Esophagus squamous epithelium (tissue), 5 donors: ENCODE data around the gene TRABD2B. TPM values are rescaled to one million over a fixed set of nuclear protein-coding genes. Genes with fewer than 3 reads are reported as not detected.

ENCODE experiments used
- DNase-seq: peaks from one replicate; lab custom pipeline; 2025; lab: John Stamatoyannopoulos, UW
- H3K27ac ChIP-seq, 4 donors: fragments of 200-600 bp; sonication (generic); one replicate each; pipeline ENCODE4 v1.5.1; 2016 to 2019; ENCODE audit warnings: mild to moderate bottlenecking in 1 of 4
- H3K27me3 ChIP-seq, 4 donors: fragments of 200-600 bp; sonication (generic); 1 replicate in 3 of 4; 2 replicates in 1 of 4; pipeline versions ENCODE4 v1.5.1 to v1.6.0; 2017 to 2021; ENCODE audit warnings: antibody characterized with exemption in 1 of 4
- H3K36me3 ChIP-seq, 3 donors: fragments of 200-600 bp; sonication (generic); one replicate each; pipeline ENCODE4 v1.5.1; 2016 to 2019
- H3K4me1 ChIP-seq, 3 donors: fragments of 200-600 bp; sonication (generic); one replicate each; pipeline ENCODE4 v1.5.1; 2017 to 2019
- H3K4me3 ChIP-seq, 4 donors: fragments of 200-600 bp; sonication (generic); 1 replicate in 3 of 4; 2 replicates in 1 of 4; pipeline ENCODE4 v1.5.1; 2016 to 2019; ENCODE audit warnings: mild to moderate bottlenecking in 2 of 4, moderate library complexity in 1 of 4
- H3K9me3 ChIP-seq, 3 donors: fragments of 200-600 bp; sonication (generic); one replicate each; pipeline ENCODE4 v1.5.1; 2016 to 2019
- POLR2A ChIP-seq, 4 donors: fragments of 450-650 bp; IDR thresholded peaks; one replicate each; pipeline ENCODE4 v1.6.1; 2017; ENCODE audit warnings: antibody characterized with exemption in 4 of 4, mild to moderate bottlenecking in 4 of 4, moderate library complexity in 3 of 4
- WGBS, 2 donors: methylation state at CpG; one replicate each; pipeline ENCODE4 v1.1.5; 2018; 5-methylcytosine and 5-hydroxymethylcytosine counted together
- intact Hi-C: fragments of 100-400 bp; cut with DNase I; formaldehyde crosslinking; loops from one replicate; pipeline ENCODE4 v1.15.0; 2022
- total RNA-seq, 4 donors: library from RNA; depleted of rRNA; stranded (reverse); fragments of >200 nt; gene quantifications; one replicate each; pipeline ENCODE4 v1.1.0, GENCODE V29; 2016
- TF ChIP-seq, protein P1 (sequence below), 6 experiments: fragments of 450-650 bp in 4 of 6; fragments of 200-600 bp in 2 of 6; sonication (generic) in 2 of 6; IDR thresholded peaks; one replicate each; pipeline ENCODE4 v1.5.1; 2016 to 2019; ENCODE audit warnings: antibody characterized with exemption in 6 of 6, mild to moderate bottlenecking in 4 of 6, moderate library complexity in 4 of 6
- donor health status: DM: yes; HTN: yes; CAD: no.

The TRABD2B gene
- total RNA-seq, 4 donors from 2014 or later: 0.26 to 1.7 (median 0.50) TPM

DNA sequence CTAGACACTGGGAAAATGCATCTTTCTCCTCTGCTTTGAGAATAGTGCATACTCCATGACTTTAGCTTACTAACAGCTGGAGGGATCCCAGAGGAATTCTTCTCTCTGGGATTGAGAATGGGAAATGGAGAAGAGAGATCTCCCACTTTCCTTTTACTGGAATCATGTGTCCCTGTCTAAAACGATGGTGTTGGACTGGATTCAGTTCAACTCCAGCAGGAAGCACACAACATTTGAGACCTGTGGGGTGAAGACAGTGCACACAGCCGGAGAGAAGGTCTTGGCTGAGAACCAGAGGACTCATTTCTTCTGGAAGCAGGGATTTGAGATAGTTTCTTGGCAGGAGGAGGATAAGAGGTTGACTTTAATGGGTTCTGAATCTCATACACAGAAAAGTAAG lies 58.7 kb downstream of the TRABD2B start:
- Histone ChIP-seq H3K4me3 (no peak overlapping the region), H3K27ac (peak overlapping the region in 2 of 4 donors; percentile 29 to 43), H3K4me1 (peaks cover 3 to 54% (median 16%) of the 10 kb centered on the region in 3 donors), H3K27me3 (peaks cover 0 to 18% (median 0%) of the 10 kb centered on the region in 4 donors), H3K36me3 (no peaks in the 10 kb centered on the region), H3K9me3 (no peaks in the 10 kb centered on the region)
- WGBS, 2 donors: 18 to 23% methylated on average over 2 of the region's 2 CpGs
- DNase-seq: no peak
- intact Hi-C loops: no loop called here
- TF ChIP-seq, protein P1, sequence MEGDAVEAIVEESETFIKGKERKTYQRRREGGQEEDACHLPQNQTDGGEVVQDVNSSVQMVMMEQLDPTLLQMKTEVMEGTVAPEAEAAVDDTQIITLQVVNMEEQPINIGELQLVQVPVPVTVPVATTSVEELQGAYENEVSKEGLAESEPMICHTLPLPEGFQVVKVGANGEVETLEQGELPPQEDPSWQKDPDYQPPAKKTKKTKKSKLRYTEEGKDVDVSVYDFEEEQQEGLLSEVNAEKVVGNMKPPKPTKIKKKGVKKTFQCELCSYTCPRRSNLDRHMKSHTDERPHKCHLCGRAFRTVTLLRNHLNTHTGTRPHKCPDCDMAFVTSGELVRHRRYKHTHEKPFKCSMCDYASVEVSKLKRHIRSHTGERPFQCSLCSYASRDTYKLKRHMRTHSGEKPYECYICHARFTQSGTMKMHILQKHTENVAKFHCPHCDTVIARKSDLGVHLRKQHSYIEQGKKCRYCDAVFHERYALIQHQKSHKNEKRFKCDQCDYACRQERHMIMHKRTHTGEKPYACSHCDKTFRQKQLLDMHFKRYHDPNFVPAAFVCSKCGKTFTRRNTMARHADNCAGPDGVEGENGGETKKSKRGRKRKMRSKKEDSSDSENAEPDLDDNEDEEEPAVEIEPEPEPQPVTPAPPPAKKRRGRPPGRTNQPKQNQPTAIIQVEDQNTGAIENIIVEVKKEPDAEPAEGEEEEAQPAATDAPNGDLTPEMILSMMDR (IDR thresholded peaks at IDR 0.05): no peak
- no peak for TF ChIP-seq POLR2A (IDR thresholded peaks at IDR 0.05)

DNA sequence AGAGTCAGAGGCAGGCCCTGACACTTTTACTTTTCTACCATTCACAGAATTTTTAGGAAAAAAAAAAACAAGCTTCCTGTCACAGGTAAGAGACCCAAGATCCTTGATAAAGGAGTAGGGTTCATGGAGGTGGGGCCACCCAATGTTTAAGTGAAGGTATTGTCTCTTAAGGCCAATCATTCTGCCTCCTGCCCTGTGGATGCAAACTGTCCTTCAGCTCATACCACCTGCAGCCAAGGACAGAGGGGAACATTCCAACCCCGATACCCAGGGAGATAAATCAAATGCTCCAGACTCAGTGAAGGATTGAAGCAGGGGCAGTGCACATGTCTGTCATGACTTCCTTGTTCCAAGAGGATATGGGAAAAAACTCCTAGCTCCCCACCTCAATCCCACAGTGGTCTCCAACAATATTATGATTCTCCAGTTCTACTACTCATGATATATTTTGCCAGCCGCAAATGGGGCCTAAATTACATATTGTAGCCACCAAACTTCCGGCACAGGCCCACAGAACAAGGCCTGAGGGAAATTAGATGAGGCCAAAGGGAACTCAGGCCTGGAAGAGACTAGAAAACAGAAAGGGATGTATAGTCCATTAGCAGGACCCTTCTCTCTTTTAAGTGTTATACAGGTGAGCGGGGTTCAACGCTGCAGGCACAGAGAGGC lies 59.5 kb downstream of the TRABD2B start:
- peaks cover 0 to 18% (median 0%) of the 10 kb centered on the region in 4 donors for H3K27me3 ChIP-seq
- intact Hi-C loops: no loop called here
- TF ChIP-seq POLR2A (IDR thresholded peaks at IDR 0.05): no peak
- TF ChIP-seq, protein P1 (IDR thresholded peaks at IDR 0.05): no peak
- H3K4me3 ChIP-seq: no peak overlapping the region
- no peaks in the 10 kb centered on the region for H3K36me3 ChIP-seq
- H3K27ac ChIP-seq: peak overlapping the region in 2 of 4 donors; percentile 16 to 43
- no peak for DNase-seq
- H3K4me1 ChIP-seq: peaks cover 3 to 62% (median 16%) of the 10 kb centered on the region in 3 donors
- 86 to 90% methylated on average over 5 of the region's 5 CpGs for WGBS, 2 donors
- H3K9me3 ChIP-seq: no peaks in the 10 kb centered on the region

DNA sequence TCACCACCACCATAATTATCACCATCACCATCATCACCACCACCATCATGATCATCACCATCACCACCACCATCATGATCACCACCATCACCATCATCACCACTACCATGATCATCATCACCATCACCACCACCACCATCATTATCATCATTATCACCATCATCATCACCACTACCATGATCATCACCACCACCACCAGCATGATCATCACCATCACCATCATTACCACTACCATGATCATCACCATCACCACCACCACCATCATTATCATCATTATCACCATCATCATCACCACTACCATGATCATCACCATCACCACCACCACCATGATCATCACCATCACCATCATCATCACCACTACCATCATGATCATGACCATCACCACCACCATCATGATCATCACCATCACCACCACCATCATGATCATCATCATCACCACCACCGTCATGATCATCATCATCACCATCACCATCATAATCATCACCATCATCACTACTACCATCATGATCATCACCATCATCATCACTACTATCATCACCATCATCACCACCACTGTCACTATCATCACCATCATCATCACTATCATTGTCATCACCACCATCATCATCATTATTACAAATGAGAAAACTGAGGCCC lies 60.2 kb downstream of the TRABD2B start:
- Histone ChIP-seq H3K4me1 (peaks cover 3 to 58% (median 14%) of the 10 kb centered on the region in 3 donors), H3K27ac (no peak overlapping the region), H3K36me3 (no peaks in the 10 kb centered on the region), H3K27me3 (peaks cover 0 to 20% (median 0%) of the 10 kb centered on the region in 4 donors), H3K9me3 (no peaks in the 10 kb centered on the region), H3K4me3 (no peak overlapping the region)
- intact Hi-C loops: no loop called here
- no peak for TF ChIP-seq POLR2A (IDR thresholded peaks at IDR 0.05)
- TF ChIP-seq, protein P1 (IDR thresholded peaks at IDR 0.05): no peak
- WGBS, 2 donors: 91 to 94% methylated on average over 1 of the region's 1 CpG
- no peak for DNase-seq

DNA sequence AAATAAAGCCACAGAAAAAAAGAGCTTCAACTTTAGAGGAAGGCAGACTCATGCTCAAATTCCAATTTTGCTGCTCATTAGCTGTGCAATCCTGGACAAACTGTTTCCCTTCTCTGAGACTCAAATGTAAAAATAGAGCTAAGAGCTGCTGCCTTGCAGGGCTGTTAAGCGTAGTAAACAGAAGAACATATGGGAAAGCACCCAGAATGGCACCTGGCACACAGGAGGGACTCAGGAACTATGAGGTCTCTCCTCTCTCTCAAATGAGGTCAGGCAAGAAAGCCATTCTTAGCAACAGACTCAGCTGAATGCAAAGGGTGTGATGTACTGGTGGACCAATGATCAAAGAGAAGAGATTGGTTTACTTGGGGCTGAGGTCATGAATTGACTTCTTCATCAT lies 61.3 kb downstream of the TRABD2B start:
- peaks cover 0 to 29% (median 0%) of the 10 kb centered on the region in 4 donors for H3K27me3 ChIP-seq
- intact Hi-C loops: no loop called here
- no peak overlapping the region for H3K4me3 ChIP-seq
- no peaks in the 10 kb centered on the region for H3K36me3 ChIP-seq
- no peaks in the 10 kb centered on the region for H3K9me3 ChIP-seq
- no peak for TF ChIP-seq POLR2A (IDR thresholded peaks at IDR 0.05)
- TF ChIP-seq, protein P1 (IDR thresholded peaks at IDR 0.05): no peak
- DNase-seq: no peak
- peaks cover 2 to 46% (median 5%) of the 10 kb centered on the region in 3 donors for H3K4me1 ChIP-seq
- WGBS, 2 donors: 22 to 67% methylated on average over 1 of the region's 1 CpG
- H3K27ac ChIP-seq: peak overlapping the region in 2 of 4 donors; percentile 17 to 54

DNA sequence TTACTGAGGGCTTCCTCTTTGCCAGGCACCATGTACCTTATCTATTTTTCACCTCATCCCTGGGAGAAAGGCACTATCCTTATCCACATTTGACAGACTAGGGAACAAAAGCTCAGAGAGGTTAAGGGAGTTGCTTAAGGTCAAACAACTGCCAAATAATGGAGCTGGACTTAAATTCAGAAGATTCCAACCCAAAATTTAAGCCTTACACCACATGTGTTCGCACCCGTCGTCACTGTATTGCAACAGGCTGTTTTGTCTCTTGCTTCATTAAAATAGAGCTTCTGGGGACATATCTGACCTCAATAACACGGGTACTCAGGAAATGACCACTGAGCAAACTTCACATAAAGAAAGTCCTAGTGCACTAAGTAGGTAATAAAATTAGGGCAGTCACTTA lies 62.0 kb downstream of the TRABD2B start:
- H3K36me3 ChIP-seq: no peaks in the 10 kb centered on the region
- H3K27ac ChIP-seq: peak overlapping the region in 3 of 4 donors; percentile 41 to 86 (median 76)
- intact Hi-C loops: no loop called here
- peaks cover 0 to 29% (median 0%) of the 10 kb centered on the region in 4 donors for H3K27me3 ChIP-seq
- no peak overlapping the region for H3K4me3 ChIP-seq
- no peak for DNase-seq
- 39 to 57% methylated on average over 4 of the region's 4 CpGs for WGBS, 2 donors
- TF ChIP-seq, protein P1 (IDR thresholded peaks at IDR 0.05): no peak
- no peak for TF ChIP-seq POLR2A (IDR thresholded peaks at IDR 0.05)
- peaks cover 0 to 39% (median 5%) of the 10 kb centered on the region in 3 donors for H3K4me1 ChIP-seq
- H3K9me3 ChIP-seq: no peaks in the 10 kb centered on the region
